WTC11 (cell line): Measurements from ENCODE around the gene CACNA1B. TPM values are rescaled to one million over a fixed set of nuclear protein-coding genes. Genes with fewer than 3 reads are reported as not detected.

ENCODE experiments used
- ATAC-seq: fragments of 200-7000 bp; cut with Tn5 transposase; 2 replicates; pipeline ENCODE4 v1.10.0; 2021; ENCODE audit warnings: mild to moderate bottlenecking, moderate library complexity
- CTCF ChIA-PET: fragments of 300-600 bp; sonication (Branson Sonifier 250); formaldehyde crosslinking; loops from one replicate; lab custom pipeline; 2021; ENCODE audit warnings: antibody characterized with exemption; lab: Charles Lee
- POLR2A ChIA-PET: fragments of 350-600 bp; sonication (Branson Sonifier 250); formaldehyde crosslinking; loops from one replicate; lab custom pipeline; 2021; ENCODE audit warnings: antibody characterized with exemption; lab: Charles Lee
- DNase-seq: peaks from one replicate; pipeline ENCODE4 v3.0.0; 2021; ENCODE audit warnings: low spot score
- H3K27ac Mint-ChIP-seq: 2 replicates; pipeline ENCODE4 v1.8.0; 2021; ENCODE audit warnings: mixed read lengths
- H3K27me3 Mint-ChIP-seq: 2 replicates; pipeline ENCODE4 v1.8.0; 2021; ENCODE audit warnings: low read depth, mild to moderate bottlenecking, moderate library complexity, mixed read lengths
- H3K36me3 Mint-ChIP-seq: 2 replicates; pipeline ENCODE4 v1.8.0; 2021; ENCODE audit warnings: mixed read lengths
- H3K4me1 Mint-ChIP-seq: 2 replicates; pipeline ENCODE4 v1.8.0; 2022; ENCODE audit warnings: mixed read lengths
- H3K4me3 Mint-ChIP-seq: 2 replicates; pipeline ENCODE4 v1.8.0; 2021; ENCODE audit warnings: mild to moderate bottlenecking, moderate library complexity, mixed read lengths
- H3K9me3 Mint-ChIP-seq: 2 replicates; pipeline ENCODE4 v1.8.0; 2021; ENCODE audit warnings: mixed read lengths
- AFF4 ChIP-seq: sonication (generic); formaldehyde crosslinking; IDR thresholded peaks from 2 replicates; pipeline ENCODE4 v1.8.1; 2023; ENCODE audit warnings: mild to moderate bottlenecking, missing genetic modification reagents, borderline replicate concordance
- CREB1 ChIP-seq: sonication (generic); formaldehyde crosslinking; IDR thresholded peaks from 2 replicates; pipeline ENCODE4 v1.8.0; 2023; ENCODE audit warnings: mild to moderate bottlenecking, missing genetic modification reagents
- CREM ChIP-seq: sonication (generic); formaldehyde crosslinking; IDR thresholded peaks from 2 replicates; pipeline ENCODE4 v1.8.1; 2022; ENCODE audit warnings: mild to moderate bottlenecking, missing genetic modification reagents, moderate library complexity
- E2F4 ChIP-seq: sonication (generic); formaldehyde crosslinking; IDR thresholded peaks from 2 replicates; pipeline ENCODE4 v1.8.1; 2022; ENCODE audit warnings: low read depth, mild to moderate bottlenecking, moderate library complexity, missing genetic modification reagents, borderline replicate concordance
- ELF4 ChIP-seq: sonication (generic); formaldehyde crosslinking; IDR thresholded peaks from 2 replicates; pipeline ENCODE4 v1.8.1; 2022; ENCODE audit warnings: low read depth, mild to moderate bottlenecking, moderate library complexity, missing genetic modification reagents
- ERG ChIP-seq: fragments of 250-450 bp; sonication (Bioruptor Pico); IDR thresholded peaks from 2 replicates; pipeline ENCODE4 v1.8.0; 2021; ENCODE audit warnings: mild to moderate bottlenecking
- ESRRA ChIP-seq: sonication (generic); formaldehyde crosslinking; IDR thresholded peaks from 2 replicates; pipeline ENCODE4 v1.8.1; 2022; ENCODE audit warnings: mild to moderate bottlenecking, missing genetic modification reagents, borderline replicate concordance
- GABPB1 ChIP-seq: sonication (generic); formaldehyde crosslinking; IDR thresholded peaks from 2 replicates; pipeline ENCODE4 v1.8.1; 2023; ENCODE audit warnings: mild to moderate bottlenecking, missing genetic modification reagents
- HMGXB4 ChIP-seq: sonication (generic); formaldehyde crosslinking; IDR thresholded peaks from 2 replicates; pipeline ENCODE4 v1.8.1; 2023; ENCODE audit warnings: mild to moderate bottlenecking, moderate library complexity, missing genetic modification reagents
- MYBL2 ChIP-seq: sonication (generic); formaldehyde crosslinking; IDR thresholded peaks from 2 replicates; pipeline ENCODE4 v1.8.1; 2023; ENCODE audit warnings: mild to moderate bottlenecking, moderate library complexity, missing genetic modification reagents
- NR2C2 ChIP-seq: sonication (generic); formaldehyde crosslinking; IDR thresholded peaks from 2 replicates; pipeline ENCODE4 v1.8.0; 2022; ENCODE audit warnings: mild to moderate bottlenecking, missing genetic modification reagents
- PRDM15 ChIP-seq: sonication (generic); formaldehyde crosslinking; IDR thresholded peaks from 2 replicates; pipeline ENCODE4 v1.8.0; 2022; ENCODE audit warnings: missing genetic modification reagents
- TCF7 ChIP-seq: sonication (generic); formaldehyde crosslinking; IDR thresholded peaks from 2 replicates; pipeline ENCODE4 v1.8.0; 2022; ENCODE audit warnings: mild to moderate bottlenecking, low read depth, missing genetic modification reagents, moderate library complexity
- ZBTB43 ChIP-seq: sonication (generic); formaldehyde crosslinking; IDR thresholded peaks from 2 replicates; pipeline ENCODE4 v1.8.1; 2023; ENCODE audit warnings: mild to moderate bottlenecking, missing genetic modification reagents
- ZNF232 ChIP-seq: sonication (generic); formaldehyde crosslinking; IDR thresholded peaks from 2 replicates; pipeline ENCODE4 v1.8.0; 2022; ENCODE audit warnings: mild to moderate bottlenecking, missing genetic modification reagents
- ZNF281 ChIP-seq: sonication (generic); formaldehyde crosslinking; IDR thresholded peaks from 2 replicates; pipeline ENCODE4 v1.8.0; 2023; ENCODE audit warnings: mild to moderate bottlenecking, missing genetic modification reagents
- ZNF423 ChIP-seq: fragments of 250-450 bp; sonication (Bioruptor Pico); IDR thresholded peaks from 2 replicates; pipeline ENCODE4 v2.1.2; 2022; ENCODE audit warnings: mild to moderate bottlenecking, moderate library complexity
- ZSCAN18 ChIP-seq: fragments of 250-450 bp; sonication (Bioruptor Pico); IDR thresholded peaks from 2 replicates; pipeline ENCODE4 v2.1.2; 2022; ENCODE audit warnings: mild to moderate bottlenecking, moderate library complexity
- total RNA-seq: library from RNA; stranded (reverse); gene quantifications from 3 replicates; pipeline ENCODE4 v1.2.3, GENCODE V29; 2021

CACNA1B gene
- total RNA-seq, 1 experiment from 2014 or later, result 8.4 TPM

- CTCF ChIA-PET, result no interaction called here
- Mint-ChIP-seq H3K4me1 (0 out of 2 replicates have a peak, but pooled peaks cover 3% of the 10 kb centered on the region), H3K27me3 (peaks cover 3% of the 10 kb centered on the region; the same call in 1 of the 2 replicates)
Measured at GRCh38 chr9:138095813-138096518, 218.4 kb downstream of the CACNA1B start.

More at GRCh38 chr9:138095813-138096518, 218.4 kb downstream of the CACNA1B start:
- H3K36me3 Mint-ChIP-seq, result peaks cover 54% of the 10 kb centered on the region
- no peak overlapping the region for H3K4me3 Mint-ChIP-seq
- no peak overlapping the region for H3K27ac Mint-ChIP-seq
- ATAC-seq, result no peak
- DNase-seq, result no peak
- TF ChIP-seq MYBL2 (CRISPR knock-in tag) (no peak), AFF4 (CRISPR knock-in tag) (no peak), E2F4 (no peak), ZNF232 (CRISPR knock-in tag) (no peak), ZSCAN18 (CRISPR knock-in tag) (no peak), GABPB1 (no peak), PRDM15 (CRISPR knock-in tag) (no peak), NR2C2 (no peak), ZNF423 (no peak), ELF4 (CRISPR knock-in tag) (no peak), ESRRA (no peak), HMGXB4 (CRISPR knock-in tag) (no peak), ZBTB43 (CRISPR knock-in tag) (no peak), CREM (CRISPR knock-in tag) (no peak), TCF7 (CRISPR knock-in tag) (no peak), ERG (no peak), CREB1 (CRISPR knock-in tag) (no peak), ZNF281 (CRISPR knock-in tag) (no peak)
- POLR2A ChIA-PET, result no interaction called here
- H3K9me3 Mint-ChIP-seq, result peaks cover 45% of the 10 kb centered on the region
